ENCODE data around the gene DCAF10. TPM values are rescaled to one million over a fixed set of nuclear protein-coding genes. Genes with fewer than 3 reads are reported as not detected.

The DCAF10 gene
- total and polyA plus RNA-seq, 2 of the 13 experiments (the other 11 are each of a cell fraction or from before 2014, with no cell fraction given), result 9.2 to 20.3 TPM

GRCh38 chr9:37784616-37785483 is 15.7 kb upstream of the DCAF10 start, which contains the start of gene EXOSC3 (continued):
- TF ChIP-seq MTERF4 (CRISPR knock-in tag; IDR thresholded peaks at IDR 0.05) (peak; percentile 94), ZNF30 (CRISPR knock-in tag; IDR thresholded peaks at IDR 0.05) (peak; percentile 85; the same call in 1 of the 2 replicates), HOXA5 (CRISPR knock-in tag; IDR thresholded peaks at IDR 0.05) (peak; percentile 31), ETV5 (CRISPR knock-in tag; IDR thresholded peaks at IDR 0.05; ENCODE audit: borderline replicate concordance) (peak; percentile 89), NFAT5 (CRISPR knock-in tag; IDR thresholded peaks at IDR 0.05) (no peak; the same call in 1 of the 2 replicates), ZNF883 (CRISPR knock-in tag; IDR thresholded peaks at IDR 0.05; ENCODE audit: not compliant biosample characterization) (peak; percentile 95), ZNF724P (CRISPR knock-in tag; IDR thresholded peaks at IDR 0.05; ENCODE audit: borderline replicate concordance) (peak; percentile 80), NFKBIZ (CRISPR knock-in tag; IDR thresholded peaks at IDR 0.05) (no peak; the same call in 1 of the 2 replicates), NFE2L1 (CRISPR knock-in tag; IDR thresholded peaks at IDR 0.05; ENCODE audit: borderline replicate concordance) (no peak), JUNB (CRISPR knock-in tag; IDR thresholded peaks at IDR 0.05; ENCODE audit: borderline replicate concordance) (no peak), SRF (IDR thresholded peaks at IDR 0.05; ENCODE audit: low read depth, low read length) (no peak), SP4 (CRISPR knock-in tag; IDR thresholded peaks at IDR 0.05) (peak; percentile 56; the same call in 1 of the 2 replicates), ZNF790 (CRISPR knock-in tag; IDR thresholded peaks at IDR 0.05; ENCODE audit: borderline replicate concordance) (peak; percentile 94), RFX1 (IDR thresholded peaks at IDR 0.05) (no peak), ZBTB43 (CRISPR knock-in tag; conservative IDR thresholded peaks at IDR 0.05) (no peak), ZNF562 (CRISPR knock-in tag; IDR thresholded peaks at IDR 0.05; ENCODE audit: borderline replicate concordance) (no peak), CBX5 (CRISPR knock-in tag; IDR thresholded peaks at IDR 0.05; ENCODE audit: borderline replicate concordance) (no peak), ZNF660 (CRISPR knock-in tag; IDR thresholded peaks at IDR 0.05; ENCODE audit: borderline replicate concordance, low read depth) (no peak), GABPB1 (CRISPR knock-in tag; IDR thresholded peaks at IDR 0.05) (peak; percentile 99), ZNF7 (CRISPR knock-in tag; IDR thresholded peaks at IDR 0.05) (no peak), KDM3A (CRISPR knock-in tag; IDR thresholded peaks at IDR 0.05; ENCODE audit: low read depth) (peak; percentile 38; the same call in 1 of the 2 replicates), ONECUT2 (CRISPR knock-in tag; IDR thresholded peaks at IDR 0.05) (no peak)

Measured in HepG2 (cell line).